EL (cell line): ENCODE data around the gene ADAMTS14.
"Not testable (repeated sequence)": the region's sequence is repeated elsewhere in the genome, so short reads cannot be mapped to it uniquely, and the experiment has no call there.

Experiments
- DNase-seq: peaks from one replicate; pipeline ENCODE4 v3.0.0-alpha.2; 2016

Gene ADAMTS14

GRCh38 chr10:70656489-70656888, 15.8 kb upstream of the ADAMTS14 start:
- peak; percentile 100 for DNase-seq

GRCh38 chr10:70657041-70657440, 15.3 kb upstream of the ADAMTS14 start:
- DNase-seq, result peak; percentile 50

GRCh38 chr10:70658582-70659136, 13.6 kb upstream of the ADAMTS14 start:
- DNase-seq, result no peak

- DNase-seq, result no peak
Measured at GRCh38 chr10:70659306-70659705, 13.0 kb upstream of the ADAMTS14 start.

GRCh38 chr10:70660722-70661121, 11.6 kb upstream of the ADAMTS14 start:
- DNase-seq, result no peak

- DNase-seq, result no peak
Measured at GRCh38 chr10:70661623-70662361, 10.5 kb upstream of the ADAMTS14 start.

- no peak for DNase-seq
Measured at GRCh38 chr10:70662362-70663220, 9.7 kb upstream of the ADAMTS14 start.

GRCh38 chr10:70663458-70664409, 8.6 kb upstream of the ADAMTS14 start:
- DNase-seq, result peak; percentile 54

GRCh38 chr10:70664702-70665195, 7.6 kb upstream of the ADAMTS14 start:
- peak; percentile 99 for DNase-seq

GRCh38 chr10:70666960-70667798, 5.1 kb upstream of the ADAMTS14 start:
- DNase-seq, result no peak

- not testable (repeated sequence) for DNase-seq
Measured at GRCh38 chr10:70667818-70668217, 4.5 kb upstream of the ADAMTS14 start.

- peak; percentile 40 for DNase-seq
Measured at GRCh38 chr10:70668454-70668970, 3.8 kb upstream of the ADAMTS14 start.

GRCh38 chr10:70669015-70669414, 3.3 kb upstream of the ADAMTS14 start:
- DNase-seq, result no peak

GRCh38 chr10:70669732-70670317, 2.5 kb upstream of the ADAMTS14 start:
- no peak for DNase-seq

GRCh38 chr10:70671619-70672164, 614 bp upstream of the ADAMTS14 start:
- DNase-seq, result no peak

GRCh38 chr10:70673043-70673928, 980 bp downstream of the ADAMTS14 start:
- DNase-seq, result peak; percentile 93

- DNase-seq, result no peak
Measured at GRCh38 chr10:70673929-70674559, 1.7 kb downstream of the ADAMTS14 start.

- no peak for DNase-seq
Measured at GRCh38 chr10:70674560-70675495, 2.5 kb downstream of the ADAMTS14 start.
